IMR-90 (cell line): ENCODE measurements around the gene AXDND1. TPM values are rescaled to one million over a fixed set of nuclear protein-coding genes. Genes with fewer than 3 reads are reported as not detected.

Source experiments
- ATAC-seq: fragments of 200-7000 bp; cut with Tn5 transposase; 2 replicates; pipeline ENCODE4 v1.9.1; 2020; ENCODE audit warnings: low read depth, mild to moderate bottlenecking, moderate library complexity
- BruUV-seq: library from RNA; stranded (reverse); fragments of 400-500 nt; replicated peaks from 2 replicates; lab custom pipeline; 2021; lab: Mats Ljungman, UMichigan
- CTCF ChIA-PET: fragments of 300-600 bp; formaldehyde crosslinking; extraction: SDS; loops from one replicate; lab custom pipeline; 2021; ENCODE audit warnings: antibody characterized with exemption; lab: Yijun Ruan, JAX
- POLR2A ChIA-PET: fragments of 300-600 bp; sonication (Branson Sonifier 250); formaldehyde crosslinking; loops from one replicate; lab custom pipeline; 2022; ENCODE audit warnings: antibody characterized with exemption; ENCODE audit not compliant: unreplicated experiment; lab: Charles Lee
- DNase-seq: peaks from one replicate; pipeline ENCODE4 v3.0.0; 2013
- H2AFZ ChIP-seq: replicated peaks from 2 replicates; pipeline ENCODE3; 2013; ENCODE audit warnings: low read length, mild to moderate bottlenecking; ENCODE audit not compliant: poor library complexity
- H2AK5ac ChIP-seq: 2 replicates; pipeline ENCODE4 v1.6.1; 2013; ENCODE audit warnings: low read depth, low read length, inconsistent platforms
- H2AK9ac ChIP-seq: replicated peaks from 2 replicates; pipeline ENCODE3; 2013; ENCODE audit warnings: mild to moderate bottlenecking, low read depth, low read length, moderate library complexity; ENCODE audit not compliant: poor library complexity
- H2BK120ac ChIP-seq: 2 replicates; pipeline ENCODE4 v1.6.1; 2013; ENCODE audit warnings: low read depth, low read length, inconsistent platforms
- H2BK15ac ChIP-seq: 3 replicates; pipeline ENCODE4 v1.6.1; 2013; ENCODE audit warnings: low read depth, low read length, inconsistent platforms
- H2BK20ac ChIP-seq: 2 replicates; pipeline ENCODE4 v1.6.1; 2013; ENCODE audit warnings: low read depth, mild to moderate bottlenecking, inconsistent platforms, low read length, moderate library complexity
- H2BK5ac ChIP-seq: 2 replicates; pipeline ENCODE4 v1.6.1; 2013; ENCODE audit warnings: mild to moderate bottlenecking, low read depth, low read length, inconsistent platforms; ENCODE audit not compliant: poor library complexity, severe bottlenecking
- H3K14ac ChIP-seq: replicated peaks from 2 replicates; pipeline ENCODE4 v1.6.1; 2013; ENCODE audit warnings: low read depth, low read length, inconsistent platforms
- H3K18ac ChIP-seq: 2 replicates; pipeline ENCODE4 v1.6.1; 2013; ENCODE audit warnings: low read depth, low read length, control low read depth
- H3K23ac ChIP-seq: 2 replicates; pipeline ENCODE4 v1.6.1; 2013; ENCODE audit warnings: low read depth, low read length, inconsistent platforms
- H3K27ac ChIP-seq: 2 replicates; pipeline ENCODE4 v1.5.1; 2013; ENCODE audit warnings: mild to moderate bottlenecking, control low read depth, low read length; ENCODE audit not compliant: insufficient read depth
- H3K27me3 ChIP-seq: 2 replicates; pipeline ENCODE4 v1.6.1; 2013; ENCODE audit warnings: low read length; ENCODE audit not compliant: control insufficient read depth, insufficient read depth
- H3K36me3 ChIP-seq: 2 replicates; pipeline ENCODE4 v1.6.1; 2013; ENCODE audit warnings: low read length, mixed read lengths; ENCODE audit not compliant: control insufficient read depth, insufficient read depth
- H3K4ac ChIP-seq: 2 replicates; pipeline ENCODE4 v1.6.1; 2013; ENCODE audit warnings: low read depth, low read length, inconsistent platforms
- H3K4me1 ChIP-seq: 2 replicates; pipeline ENCODE4 v1.6.1; 2013; ENCODE audit warnings: low read length, mixed read lengths; ENCODE audit not compliant: control insufficient read depth, insufficient read depth
- H3K4me2 ChIP-seq: 2 replicates; pipeline ENCODE4 v1.6.1; 2013; ENCODE audit warnings: low read depth, mild to moderate bottlenecking, control low read depth, low read length, moderate library complexity
- H3K4me3 ChIP-seq: 2 replicates; pipeline ENCODE4 v1.5.1; 2013; ENCODE audit warnings: low read depth, mild to moderate bottlenecking, control low read depth, low read length, moderate library complexity; ENCODE audit not compliant: insufficient read depth
- H3K56ac ChIP-seq: 2 replicates; pipeline ENCODE4 v1.6.1; 2013; ENCODE audit warnings: low read length, inconsistent platforms; ENCODE audit not compliant: insufficient read depth; ENCODE audit errors: extremely low read depth
- H3K79me1 ChIP-seq, 2 experiments: 2 replicates each; pipeline ENCODE4 v1.6.1; 2013; ENCODE audit warnings: low read length in 2 of 2, inconsistent platforms in 1 of 2, low read depth in 1 of 2
- H3K9ac ChIP-seq: 2 replicates; pipeline ENCODE4 v1.6.1; 2013; ENCODE audit warnings: low read depth, low read length, control low read depth
- H3K9me1 ChIP-seq: 2 replicates; pipeline ENCODE4 v1.6.1; 2013; ENCODE audit warnings: low read length, inconsistent platforms; ENCODE audit not compliant: insufficient read depth
- H3K9me3 ChIP-seq: 2 replicates; pipeline ENCODE4 v1.6.1; 2013; ENCODE audit warnings: low read length; ENCODE audit not compliant: control insufficient read depth, insufficient read depth
- H4K20me1 ChIP-seq: 2 replicates; pipeline ENCODE4 v1.6.1; 2013; ENCODE audit warnings: low read length, inconsistent platforms; ENCODE audit not compliant: insufficient read depth
- H4K5ac ChIP-seq: 2 replicates; pipeline ENCODE4 v1.6.1; 2013; ENCODE audit warnings: mild to moderate bottlenecking, low read depth, low read length, control low read depth
- H4K8ac ChIP-seq, 2 experiments: 2 replicates each; pipeline ENCODE4 v1.6.1; 2013; ENCODE audit warnings: low read depth in 2 of 2, low read length in 2 of 2, control low read depth in 1 of 2, inconsistent platforms in 1 of 2
- H4K91ac ChIP-seq: 2 replicates; pipeline ENCODE4 v1.6.1; 2013; ENCODE audit warnings: low read depth, low read length, inconsistent platforms; ENCODE audit not compliant: insufficient read depth
- BHLHE40 ChIP-seq: fragments of 150-350 bp; IDR thresholded peaks from 2 replicates; pipeline ENCODE4 v1.6.1; 2016; ENCODE audit warnings: mild to moderate bottlenecking, low read depth, low read length
- MAFK ChIP-seq: IDR thresholded peaks from 2 replicates; pipeline ENCODE4 v1.6.1; 2012; ENCODE audit warnings: low read depth, low read length, improper control_type of control experiment
- MAZ ChIP-seq: IDR thresholded peaks from 2 replicates; pipeline ENCODE4 v1.6.1; 2012; ENCODE audit warnings: low read depth, mild to moderate bottlenecking, low read length, improper control_type of control experiment, moderate library complexity, borderline replicate concordance
- NFE2L2 ChIP-seq: fragments of 150-350 bp; IDR thresholded peaks from 2 replicates; pipeline ENCODE4 v1.6.1; 2016; ENCODE audit warnings: low read depth, mild to moderate bottlenecking, low read length
- POLR2A ChIP-seq: IDR thresholded peaks from 2 replicates; pipeline ENCODE4 v1.6.1; 2012; ENCODE audit warnings: mild to moderate bottlenecking, low read depth, low read length
- RAD21 ChIP-seq: IDR thresholded peaks from 2 replicates; pipeline ENCODE4 v1.6.1; 2012; ENCODE audit warnings: low read length, improper control_type of control experiment
- RCOR1 ChIP-seq: IDR thresholded peaks from 2 replicates; pipeline ENCODE4 v1.6.1; 2012; ENCODE audit warnings: mild to moderate bottlenecking, low read length, improper control_type of control experiment; ENCODE audit not compliant: insufficient replicate concordance
- RFX5 ChIP-seq: IDR thresholded peaks from 2 replicates; pipeline ENCODE4 v1.8.0; 2012; ENCODE audit warnings: low read depth, mild to moderate bottlenecking, low read length, moderate library complexity
- WGBS, 2 experiments: methylation state at CpG; one replicate each; pipeline versions ENCODE4 v1.1.5 to v1.1.7; 2013; ENCODE audit warnings: missing lambda C conversion rate in 2 of 2; ENCODE audit not compliant: insufficient read length in 1 of 2; ENCODE audit errors: extremely low coverage in 2 of 2; 5-methylcytosine and 5-hydroxymethylcytosine counted together
- dilution Hi-C: fragments of 300-500 bp; cut with HindIII; formaldehyde crosslinking; loops from one replicate; pipeline ENCODE4 v1.14.3; 2018; ENCODE audit warnings: low sequenced_read_pairs; ENCODE audit not compliant: unreplicated experiment
- in situ Hi-C: fragments of 300-500 bp; cut with MboI; formaldehyde crosslinking; loops from 3 replicates; pipeline ENCODE4 v1.14.3; 2019; ENCODE audit warnings: low sequenced_read_pairs, inconsistent platforms, mixed read lengths
- intact Hi-C: fragments of 100-400 bp; cut with micrococcal nuclease; formaldehyde crosslinking; loops from 2 replicates; pipeline ENCODE4 v1.10.0; 2022
- polyA plus RNA-seq, 3 experiments: library from polyadenylated mRNA; depleted of rRNA; stranded (reverse); fragments of >200 nt; gene quantifications; 2 replicates each; pipeline ENCODE4 v1.2.3, GENCODE V29; 2012; ENCODE audit warnings: low replicate concordance in 1 of 3
- total RNA-seq: library from RNA; depleted of rRNA; stranded (reverse); fragments of >200 nt; gene quantifications from 2 replicates; pipeline ENCODE4 v1.2.3, GENCODE V29; 2012
- TF ChIP-seq, protein P1 (sequence below): fragments of 150-350 bp; IDR thresholded peaks from 2 replicates; pipeline ENCODE4 v1.6.1; 2017; ENCODE audit warnings: mild to moderate bottlenecking, antibody characterized with exemption, low read length, low read depth

Gene AXDND1
- total and polyA plus RNA-seq, 2 of the 4 experiments (the other 2 are of a cell fraction) = not detected

DNA sequence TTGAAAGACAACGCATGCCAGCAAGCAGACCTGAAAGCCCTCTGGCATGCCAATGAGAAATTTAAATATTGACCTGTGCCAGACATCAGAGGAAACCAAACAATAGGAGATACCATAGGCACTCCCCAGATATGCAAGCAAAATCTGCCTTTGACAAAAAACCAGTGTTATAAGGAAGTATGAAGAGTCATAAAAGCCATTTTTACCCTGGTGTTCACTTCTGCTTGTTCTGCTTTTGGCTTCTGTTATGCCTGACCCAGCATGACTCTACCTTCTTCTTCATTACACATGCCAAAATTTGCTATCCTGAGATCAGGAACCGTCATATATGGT, 183.6 kb downstream of the AXDND1 start:
- in situ Hi-C loops (no loop called here), dilution Hi-C loops (no loop called here), intact Hi-C loops (no loop called here)
- CTCF ChIA-PET = no interaction called here
- Histone ChIP-seq H3K79me1 (no peaks in the 10 kb centered on the region), H3K27me3 (no peaks in the 10 kb centered on the region), H3K4ac (no peak overlapping the region), H2AK9ac (no peak overlapping the region), H2BK15ac (no peak overlapping the region), H3K4me2 (no peak overlapping the region), H4K8ac (no peak overlapping the region), H2BK120ac (no peak overlapping the region), H3K4me3 (no peak overlapping the region), H4K20me1 (no peaks in the 10 kb centered on the region), H3K23ac (no peak overlapping the region), H3K4me1 (no peaks in the 10 kb centered on the region), H2BK20ac (no peak overlapping the region), H4K5ac (no peak overlapping the region), H3K9me1 (no peaks in the 10 kb centered on the region), H3K56ac (no peak overlapping the region), H3K9ac (no peak overlapping the region), H4K91ac (no peak overlapping the region), H3K9me3 (no peaks in the 10 kb centered on the region), H3K14ac (no peak overlapping the region), H3K36me3 (no peaks in the 10 kb centered on the region), H3K18ac (no peak overlapping the region), H2AK5ac (no peak overlapping the region), H3K27ac (no peak overlapping the region), H2BK5ac (no peak overlapping the region), H2AFZ (no peak overlapping the region)
- no TSS peak for BruUV-seq
- TF ChIP-seq, protein P1, sequence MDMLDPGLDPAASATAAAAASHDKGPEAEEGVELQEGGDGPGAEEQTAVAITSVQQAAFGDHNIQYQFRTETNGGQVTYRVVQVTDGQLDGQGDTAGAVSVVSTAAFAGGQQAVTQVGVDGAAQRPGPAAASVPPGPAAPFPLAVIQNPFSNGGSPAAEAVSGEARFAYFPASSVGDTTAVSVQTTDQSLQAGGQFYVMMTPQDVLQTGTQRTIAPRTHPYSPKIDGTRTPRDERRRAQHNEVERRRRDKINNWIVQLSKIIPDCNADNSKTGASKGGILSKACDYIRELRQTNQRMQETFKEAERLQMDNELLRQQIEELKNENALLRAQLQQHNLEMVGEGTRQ = no peak
- TF ChIP-seq MAZ = no peak
- TF ChIP-seq MAFK = no peak
- TF ChIP-seq RCOR1 = no peak
- TF ChIP-seq POLR2A = no peak
- TF ChIP-seq RFX5 = no peak
- TF ChIP-seq BHLHE40 = no peak
- TF ChIP-seq NFE2L2 = no peak
- no peak for TF ChIP-seq RAD21
- POLR2A ChIA-PET = no interaction called here
- DNase-seq = no peak
- no peak for ATAC-seq
- WGBS, 2 experiments = no CpG with 5 or more reads among the region's 2 CpGs
